NCI-H524 (cell line): ENCODE measurements around the gene SRGAP3.

Experiments used
- DNase-seq, 2 experiments: peaks; one replicate each; lab custom pipeline; 2025; lab: John Stamatoyannopoulos, UW

Gene SRGAP3

DNA sequence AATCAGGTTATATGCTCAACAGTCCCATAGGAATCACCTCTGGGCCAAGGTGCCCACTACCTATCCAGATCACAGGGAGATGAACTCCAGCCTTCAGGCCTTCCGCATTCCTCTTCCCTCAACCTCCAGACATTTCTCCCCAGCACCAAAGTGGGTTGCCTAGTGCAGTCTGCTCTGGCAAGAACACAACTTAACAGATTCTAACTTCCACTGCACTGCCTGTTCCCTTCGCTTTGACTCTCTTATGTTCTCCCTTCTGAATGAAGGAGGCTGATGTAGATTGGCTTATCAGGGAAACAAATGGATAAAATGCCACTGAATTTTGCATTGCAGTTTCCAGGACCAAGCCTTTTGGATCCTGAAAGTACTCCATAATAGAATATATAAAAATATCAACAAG, 106.3 kb downstream of the SRGAP3 start:
- no peak for DNase-seq

DNA sequence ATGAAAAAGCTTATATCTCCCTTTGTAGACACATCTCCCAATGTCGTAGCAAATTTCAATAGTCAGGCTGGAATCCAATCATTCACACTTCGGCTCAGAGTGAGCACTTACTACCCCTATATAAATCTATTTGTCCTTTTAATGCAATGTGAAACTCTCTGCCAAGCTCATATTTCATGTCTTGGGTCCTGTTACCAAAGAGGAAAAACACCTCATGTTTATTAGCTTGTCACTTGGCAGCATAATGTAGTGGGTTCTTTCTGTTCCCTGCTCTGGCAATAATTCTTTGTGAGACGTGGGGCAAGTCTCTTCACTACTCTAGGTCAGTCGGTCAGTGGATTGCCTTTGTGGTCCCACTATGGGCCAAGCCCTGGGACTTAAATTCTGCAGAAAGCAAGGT, 107.1 kb downstream of the SRGAP3 start:
- peak in 1 of 2 experiments; percentile 27 for DNase-seq

DNA sequence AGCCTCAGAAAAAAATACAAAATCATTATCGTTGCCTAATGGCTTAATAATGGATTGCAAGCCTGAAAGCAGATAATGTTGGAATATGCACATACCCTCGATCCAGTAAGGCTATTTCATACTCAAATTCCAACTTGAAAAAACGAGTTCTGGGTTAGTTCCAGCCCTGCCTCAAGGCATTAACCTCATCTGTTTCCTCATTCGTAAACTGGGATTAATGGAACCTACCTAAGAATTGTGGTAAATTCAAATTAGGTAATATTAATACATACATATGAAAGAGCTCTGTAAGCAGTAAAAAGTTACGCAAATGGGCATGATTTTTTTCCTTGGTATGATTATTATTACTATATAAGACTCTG, 107.5 kb downstream of the SRGAP3 start:
- DNase-seq: no peak

DNA sequence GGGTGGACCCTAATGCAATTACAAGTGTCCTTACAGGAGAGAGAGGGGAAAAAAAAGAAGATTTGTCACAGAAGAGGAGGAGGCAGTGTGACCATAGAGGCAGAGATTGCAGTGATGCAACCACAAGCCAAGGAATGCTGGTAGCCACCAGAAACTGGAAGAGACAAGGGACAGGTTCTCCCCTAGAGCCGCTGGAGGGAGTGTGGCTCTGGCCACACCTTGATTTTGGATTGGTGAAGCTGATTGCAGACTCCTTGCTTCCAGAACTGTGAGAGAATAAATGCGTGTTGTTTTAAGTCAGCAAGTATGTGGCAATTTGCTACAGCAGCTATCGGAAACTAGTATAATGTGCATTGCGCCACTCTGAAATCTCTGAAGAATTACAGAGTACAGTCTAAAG, 110.1 kb downstream of the SRGAP3 start:
- DNase-seq: no peak

DNA sequence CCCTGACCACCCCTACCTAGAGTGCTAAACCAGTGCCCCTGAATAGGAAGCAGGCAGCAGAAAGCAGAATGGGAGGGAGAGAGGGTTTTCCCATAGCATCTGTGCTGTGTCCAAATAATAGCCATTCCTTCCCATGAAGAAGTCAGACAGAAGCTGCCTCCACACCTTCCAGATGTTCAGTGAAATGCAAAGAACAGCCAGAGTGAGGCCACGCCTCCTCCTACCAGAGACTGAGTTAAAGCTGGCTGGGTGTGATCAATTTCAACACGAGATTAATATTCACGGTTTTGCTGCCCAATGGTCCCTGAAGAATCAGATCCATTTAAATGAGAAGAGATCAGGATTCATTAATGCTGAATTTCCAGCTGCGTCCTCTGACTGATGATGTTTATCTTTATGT, 111.8 kb downstream of the SRGAP3 start:
- DNase-seq: peak in 1 of 2 experiments; percentile 28

DNA sequence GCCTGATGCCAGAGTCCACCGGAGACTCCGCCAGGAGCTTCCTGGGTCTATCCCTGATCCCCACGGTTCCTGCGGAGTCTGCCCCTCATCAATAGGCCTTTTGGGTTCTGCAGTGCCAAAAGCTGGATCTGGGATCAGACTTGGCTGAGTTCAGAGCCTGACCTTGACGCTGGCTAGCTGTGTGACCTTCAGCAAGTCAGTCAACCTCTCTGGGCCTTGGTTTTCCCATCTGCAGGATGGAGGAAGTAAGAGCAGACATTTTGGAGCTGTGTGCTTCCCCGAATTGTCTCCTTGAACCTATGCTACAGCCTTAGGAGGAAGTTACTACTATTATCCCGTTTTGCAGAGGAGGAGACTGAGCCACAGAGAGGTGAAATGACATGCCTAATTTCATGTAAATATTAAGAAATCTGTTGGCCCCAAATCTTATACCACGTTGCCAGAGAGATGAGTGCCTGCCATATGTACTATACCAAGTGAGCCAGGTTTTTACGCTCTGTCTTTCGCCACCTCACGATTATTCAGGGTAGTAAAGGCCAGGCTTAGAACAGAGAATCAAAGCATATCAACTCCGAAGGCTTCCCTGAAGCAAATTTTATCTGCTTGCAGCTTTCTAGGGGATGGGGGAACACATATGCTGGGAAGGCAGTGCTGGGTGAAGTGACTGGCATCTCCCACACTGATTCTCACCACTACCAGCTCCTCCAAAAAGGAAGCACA, 112.5 kb downstream of the SRGAP3 start:
- DNase-seq: no peak

DNA sequence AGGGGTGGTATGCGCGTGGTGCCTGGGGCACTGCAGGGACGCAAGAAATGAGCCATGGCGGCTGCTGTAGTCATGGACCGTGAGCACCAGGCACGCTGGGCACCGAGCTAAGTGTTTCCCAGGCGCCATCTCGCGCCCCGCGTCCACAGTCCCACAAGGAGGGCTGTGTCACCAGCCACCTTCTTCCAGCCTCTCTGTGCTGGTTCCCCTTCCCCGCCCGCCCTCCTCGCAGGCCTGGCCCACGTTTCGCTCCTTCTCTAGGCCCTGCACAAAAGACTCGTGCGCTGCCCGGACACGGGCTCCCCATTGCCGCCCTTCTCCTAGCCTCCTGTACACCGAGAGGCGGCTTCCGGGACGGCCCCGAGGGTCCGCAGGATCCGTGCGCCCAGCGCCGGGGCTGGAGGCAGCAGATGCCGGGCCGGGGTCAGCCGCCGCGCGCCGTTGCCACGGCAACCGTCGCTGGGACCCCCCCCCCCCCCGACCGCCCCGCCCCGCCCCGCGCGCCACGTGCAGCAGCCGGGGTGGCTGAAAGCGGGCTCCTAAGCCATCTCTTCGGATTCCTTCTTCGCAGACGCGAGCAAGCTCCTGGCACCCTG, 113.4 kb downstream of the SRGAP3 start:
- DNase-seq: no peak

DNA sequence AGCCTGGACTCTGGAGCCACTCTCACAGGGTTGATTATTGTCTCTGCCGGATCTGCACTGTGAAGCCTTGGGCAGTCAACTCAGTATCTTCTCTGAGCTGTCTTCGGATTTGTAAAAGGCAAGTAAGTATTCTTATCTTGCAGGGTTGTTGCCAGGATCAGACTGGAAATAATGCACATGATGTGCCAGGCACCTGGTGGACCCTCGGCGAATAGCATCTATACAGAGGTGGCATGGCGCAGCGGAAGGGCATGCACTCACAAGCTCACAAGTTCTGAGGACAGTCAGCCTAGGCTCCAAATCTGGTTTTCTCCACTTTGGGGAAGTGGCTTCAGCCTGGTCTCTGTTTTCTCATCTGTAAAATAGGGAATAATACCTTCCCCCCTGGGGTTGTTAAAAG, 113.9 kb downstream of the SRGAP3 start:
- DNase-seq: no peak

DNA sequence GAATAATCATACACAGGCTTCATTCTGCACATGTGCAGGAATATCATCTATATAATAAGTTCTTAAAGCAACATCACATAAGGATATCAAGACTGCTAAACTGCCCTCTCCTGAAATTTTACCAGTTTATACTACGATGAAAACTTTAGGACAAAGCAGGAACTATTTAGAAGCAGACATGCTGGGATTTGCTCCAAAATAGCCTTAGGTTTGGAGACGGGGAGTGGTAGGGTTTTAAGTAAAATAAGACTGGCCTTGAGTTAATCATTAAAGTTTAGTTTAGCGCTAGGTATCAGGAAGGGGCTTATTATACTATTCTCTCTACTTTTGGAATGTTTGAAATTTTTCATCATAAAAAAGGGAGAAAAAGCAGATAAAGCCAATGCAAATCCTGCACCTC, 115.8 kb downstream of the SRGAP3 start:
- no peak for DNase-seq

DNA sequence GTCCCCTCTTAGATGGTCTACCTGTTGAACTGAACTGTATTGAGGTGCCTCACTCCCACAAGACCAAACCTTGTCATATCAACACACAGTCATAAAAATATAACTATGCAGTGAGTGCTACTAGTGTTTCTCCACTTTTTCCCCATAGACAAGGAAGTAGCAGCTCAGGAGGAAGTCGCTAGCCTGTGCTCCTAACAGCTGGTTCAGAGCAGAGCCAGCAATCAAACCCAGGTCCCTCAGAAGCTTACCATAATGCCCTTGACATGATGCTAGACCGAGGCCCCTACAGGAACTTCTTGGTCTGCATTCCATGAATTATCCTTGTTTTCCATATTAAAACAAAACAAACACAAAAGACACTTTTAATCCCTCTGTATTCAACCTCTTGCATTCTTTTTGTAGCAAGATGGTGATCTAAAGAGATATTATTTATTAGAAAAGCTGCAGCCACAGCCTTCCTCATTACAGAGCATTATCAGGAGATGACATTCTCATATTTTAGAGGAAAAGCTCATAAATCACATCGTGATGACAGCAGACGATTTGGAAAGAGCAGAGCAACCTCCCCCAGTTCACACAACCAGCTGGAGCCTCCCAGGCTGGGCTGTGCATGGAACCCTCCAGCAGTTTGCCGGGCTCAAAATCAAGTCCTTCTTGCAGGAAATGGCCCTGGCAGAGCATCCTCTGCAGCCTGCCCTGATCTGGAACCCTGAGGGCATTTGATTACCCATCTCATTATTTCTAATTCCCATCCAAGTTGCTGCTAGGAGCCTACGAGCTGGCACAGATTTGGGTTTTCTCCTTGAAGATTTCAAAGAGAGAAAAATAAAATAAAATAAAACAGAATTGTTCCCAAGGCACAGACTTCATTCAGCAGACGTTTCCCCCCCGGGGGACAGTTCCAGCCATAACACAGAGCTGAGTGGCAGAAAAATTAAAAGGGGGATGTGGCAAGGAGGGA, 118.8 kb downstream of the SRGAP3 start:
- no peak for DNase-seq

DNA sequence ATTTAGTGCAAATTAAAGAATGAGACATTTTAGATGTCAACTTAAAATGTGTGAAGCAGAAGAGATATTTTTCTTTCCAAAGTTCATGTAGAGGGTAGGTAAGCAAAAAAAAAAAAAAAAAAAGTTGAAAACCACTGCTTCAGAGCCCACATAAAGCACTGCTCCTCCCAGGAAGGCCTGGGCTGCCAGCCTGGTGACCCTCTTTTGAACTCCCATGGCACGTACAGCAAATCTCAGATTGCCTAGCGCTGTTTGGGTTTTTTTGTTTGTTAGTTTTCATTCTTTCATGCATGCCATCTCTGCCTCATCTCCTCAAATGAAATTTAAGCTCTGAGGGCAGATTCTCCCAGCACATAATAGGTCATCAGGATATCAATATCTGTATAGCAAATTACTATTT, 120.1 kb downstream of the SRGAP3 start:
- DNase-seq: no peak

DNA sequence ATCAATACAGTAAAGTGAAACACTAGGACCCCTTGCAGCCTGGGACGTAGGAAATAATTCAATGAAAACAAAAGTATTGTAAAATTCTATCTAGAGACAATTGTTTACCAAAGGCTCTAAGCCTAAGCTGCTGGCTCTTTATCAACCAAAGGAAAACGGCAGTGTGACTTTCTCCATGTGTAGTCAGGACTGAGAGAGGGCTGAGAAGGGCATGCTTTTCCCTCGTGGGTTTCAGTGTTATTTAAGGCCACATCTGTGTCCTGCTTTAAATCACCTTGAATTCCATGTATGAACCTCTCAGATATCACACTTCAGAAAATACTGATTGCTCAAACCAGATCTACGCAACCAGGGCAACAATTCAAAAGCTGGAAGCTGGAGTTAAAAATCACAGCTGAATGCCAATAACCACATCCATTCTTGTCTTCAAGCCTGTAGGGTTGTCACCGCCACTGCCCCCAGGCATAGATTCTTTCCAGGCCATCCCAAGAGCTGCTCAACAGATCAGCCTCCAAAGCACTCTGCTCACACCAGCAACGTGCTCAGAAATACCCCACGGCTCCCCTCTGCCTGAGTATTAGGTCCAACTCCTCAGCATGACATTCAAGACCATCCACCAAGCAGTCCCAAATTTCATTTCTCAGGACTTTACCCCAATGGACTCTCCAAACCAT, 124.0 kb downstream of the SRGAP3 start:
- no peak for DNase-seq

DNA sequence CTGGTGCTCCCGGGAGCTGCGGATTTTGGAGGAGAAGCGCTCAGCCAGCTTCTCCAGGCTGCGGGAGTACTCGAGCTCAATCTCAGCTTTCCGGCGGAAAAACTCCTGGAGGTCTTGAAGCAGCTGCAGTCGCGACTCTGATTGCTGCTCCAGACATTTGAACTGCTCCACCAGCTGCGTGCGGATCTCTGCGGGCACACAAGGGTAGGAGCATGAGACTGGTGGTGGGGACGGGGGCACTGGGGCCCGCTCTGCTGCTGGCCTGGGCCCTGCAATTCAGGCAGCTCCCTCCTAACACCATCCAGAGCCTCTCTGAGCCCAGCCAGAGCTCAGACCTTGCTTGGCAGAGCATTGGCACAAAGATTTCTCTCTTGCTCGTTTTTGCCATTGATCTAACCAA, 124.7 kb downstream of the SRGAP3 start:
- DNase-seq: no peak

DNA sequence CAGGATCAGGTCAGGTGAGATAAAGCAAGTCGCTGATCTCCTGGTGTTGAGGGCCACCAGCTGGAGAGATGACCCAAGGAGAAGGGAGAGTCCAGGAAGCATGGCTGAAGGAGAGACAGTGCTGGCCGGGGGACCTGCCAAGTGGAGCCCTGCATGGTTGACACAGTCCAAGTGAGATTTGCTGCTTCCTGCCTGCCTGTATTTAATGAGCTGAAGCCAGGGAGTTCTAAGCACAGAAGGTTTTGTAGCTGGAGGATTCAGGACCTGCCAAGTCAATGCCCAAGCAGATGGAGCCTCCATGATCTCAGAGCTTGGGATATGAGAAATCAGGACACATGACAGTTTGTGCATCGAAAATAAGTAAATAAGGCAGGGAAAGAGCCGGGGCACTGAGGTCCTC, 125.6 kb downstream of the SRGAP3 start:
- DNase-seq: no peak

DNA sequence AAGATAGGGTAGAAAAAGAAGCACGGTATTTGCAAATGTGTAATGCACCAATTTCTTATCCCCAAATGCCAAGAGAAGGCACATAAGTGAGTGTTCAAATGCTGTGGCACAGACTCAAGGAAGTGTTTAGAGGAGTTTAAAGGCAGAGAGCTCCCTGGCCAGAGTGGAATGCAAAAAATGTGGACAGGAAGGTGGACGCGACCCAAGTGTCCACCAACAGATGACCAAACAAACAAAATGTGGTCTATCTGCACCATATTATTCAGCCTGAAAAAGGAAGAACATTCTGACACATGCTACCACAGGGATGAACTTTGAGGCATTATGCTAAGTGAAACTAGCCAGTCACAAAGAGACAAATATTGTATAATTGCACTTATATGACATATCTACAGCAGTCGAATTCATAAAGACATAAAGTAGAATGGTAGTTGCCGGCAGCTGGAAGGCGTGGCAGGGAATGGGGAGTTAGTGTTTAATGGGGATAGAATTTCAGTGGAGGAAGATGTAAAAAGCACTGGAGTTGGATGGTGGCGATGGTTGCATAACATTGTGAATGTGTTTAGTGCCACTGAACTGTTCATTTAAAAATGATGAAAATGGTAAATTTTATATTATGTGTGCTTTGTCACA, 126.6 kb downstream of the SRGAP3 start:
- no peak for DNase-seq

DNA sequence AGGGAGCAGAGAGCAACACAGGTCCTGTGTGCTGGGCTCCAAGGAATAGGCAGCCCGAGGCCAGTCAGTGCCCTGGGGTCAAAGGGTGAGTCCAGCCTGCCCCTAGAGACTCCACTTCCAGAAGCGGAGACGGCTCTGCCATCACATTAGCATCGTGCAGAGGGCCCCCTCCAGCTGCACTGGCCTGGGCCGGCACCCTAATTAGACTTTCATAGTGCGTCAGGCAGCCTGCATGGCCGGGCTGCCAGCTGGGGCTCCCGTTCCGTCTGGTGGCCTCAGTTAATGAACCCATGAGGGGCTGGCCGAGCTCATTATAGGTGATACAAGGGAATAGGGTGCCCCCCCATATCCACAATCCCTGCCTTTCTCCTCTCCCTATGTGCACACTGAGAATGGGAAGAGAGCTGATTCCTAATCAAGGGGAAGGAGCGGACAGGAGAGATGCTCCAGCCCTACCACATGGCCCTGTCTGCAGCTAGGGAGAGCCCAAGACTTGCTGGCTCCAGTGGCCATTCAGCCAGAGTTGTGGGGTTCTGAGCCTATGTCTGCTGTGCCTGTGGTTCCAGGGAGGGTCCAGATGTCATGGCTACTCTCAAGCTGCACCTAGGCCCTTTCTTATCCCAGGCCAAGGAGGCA, 128.0 kb downstream of the SRGAP3 start:
- no peak for DNase-seq

DNA sequence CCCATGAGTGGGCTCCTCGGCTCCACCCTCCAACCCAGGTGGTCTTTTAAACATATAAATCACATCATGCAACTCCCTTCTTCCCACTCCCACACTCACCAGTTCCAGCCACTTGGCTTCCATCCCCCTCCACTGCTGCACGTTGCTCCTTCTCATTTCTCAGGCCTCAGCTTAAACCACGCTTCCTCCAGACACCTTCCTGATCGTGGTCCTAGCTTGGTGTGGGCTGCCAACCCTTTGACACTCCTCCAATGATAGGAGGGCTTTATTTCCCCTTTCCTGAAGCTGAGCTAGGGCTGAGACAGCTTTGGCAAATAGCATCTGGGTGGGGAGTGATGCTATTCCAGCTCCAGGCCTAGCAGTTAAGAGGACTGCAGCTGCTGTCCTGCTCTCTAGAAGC, 130.1 kb downstream of the SRGAP3 start:
- DNase-seq: no peak

DNA sequence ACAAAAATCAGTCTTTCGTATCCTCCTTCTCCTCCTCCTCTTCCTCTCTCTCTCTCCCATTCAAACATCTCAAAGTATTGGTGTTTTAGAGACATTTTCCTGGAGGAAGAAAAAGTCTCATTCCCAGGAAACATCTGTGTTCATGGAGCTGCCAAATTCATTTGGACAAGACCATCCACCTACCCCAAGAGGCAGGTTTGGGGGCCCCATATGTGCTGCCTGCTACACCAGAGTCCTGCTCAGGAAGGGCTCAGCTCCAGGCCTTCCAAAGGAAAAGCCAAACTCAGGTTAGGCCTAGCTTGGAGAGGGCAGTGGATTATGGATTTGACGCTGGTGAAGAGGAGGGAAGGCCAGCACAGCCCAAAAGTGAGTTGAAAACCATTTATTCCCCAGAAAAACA, 131.2 kb downstream of the SRGAP3 start:
- DNase-seq: no peak

DNA sequence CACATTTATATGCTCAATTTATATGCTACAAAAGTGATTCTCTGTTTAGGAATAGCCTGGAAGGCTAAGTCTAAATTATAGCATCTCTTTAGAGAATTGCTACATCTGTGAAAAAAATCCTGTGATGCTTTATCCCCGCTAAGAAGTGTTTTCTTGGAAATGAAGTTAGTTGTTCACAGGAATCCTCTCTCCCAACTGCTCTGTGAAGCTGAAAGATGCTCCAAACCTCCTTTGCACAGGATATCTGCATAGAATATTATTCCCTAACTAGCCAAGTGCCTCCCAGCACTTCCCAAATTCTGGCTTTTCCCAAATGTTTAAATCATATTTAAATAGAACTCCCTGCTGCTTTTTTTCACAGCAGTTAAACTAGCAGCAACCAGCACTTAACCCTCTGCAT, 132.2 kb downstream of the SRGAP3 start:
- DNase-seq: no peak

DNA sequence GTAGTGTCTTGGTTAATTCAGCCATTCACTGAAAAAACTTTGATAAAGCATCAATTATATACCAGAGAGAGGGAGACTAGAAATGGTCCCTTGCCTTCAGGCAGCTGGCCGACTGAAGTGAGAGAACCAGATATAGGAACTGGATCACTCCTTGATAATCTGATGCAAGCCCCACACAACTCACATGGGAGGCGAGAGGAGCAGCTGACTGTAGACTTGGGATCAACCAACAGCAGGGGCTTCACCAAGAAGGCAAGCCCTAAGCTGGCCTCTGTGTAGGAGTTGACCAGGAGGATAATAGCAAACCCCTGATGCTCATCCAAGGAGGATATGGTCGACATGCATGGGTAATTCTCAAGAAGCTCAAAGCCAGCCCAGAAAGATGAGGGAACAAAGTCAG, 133.1 kb downstream of the SRGAP3 start:
- DNase-seq: no peak

DNA sequence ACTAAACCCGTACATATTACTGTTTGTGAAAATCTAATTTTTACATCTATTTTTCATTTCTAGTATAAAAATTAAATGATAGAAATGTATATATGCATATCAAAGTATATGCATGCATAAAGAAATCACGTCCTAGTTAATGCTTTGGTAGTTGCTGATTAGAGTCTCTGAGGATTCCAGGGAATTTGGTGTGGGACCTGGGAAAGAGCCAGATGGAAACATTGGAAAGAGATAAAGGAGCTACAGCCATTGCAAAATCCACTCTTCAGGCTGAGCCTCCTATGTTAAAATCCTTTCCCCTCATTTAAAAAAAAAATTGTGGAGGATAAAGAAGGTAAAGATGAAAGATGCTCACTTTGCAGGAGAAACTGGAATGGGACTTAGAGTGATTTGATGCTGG, 134.1 kb downstream of the SRGAP3 start:
- no peak for DNase-seq

DNA sequence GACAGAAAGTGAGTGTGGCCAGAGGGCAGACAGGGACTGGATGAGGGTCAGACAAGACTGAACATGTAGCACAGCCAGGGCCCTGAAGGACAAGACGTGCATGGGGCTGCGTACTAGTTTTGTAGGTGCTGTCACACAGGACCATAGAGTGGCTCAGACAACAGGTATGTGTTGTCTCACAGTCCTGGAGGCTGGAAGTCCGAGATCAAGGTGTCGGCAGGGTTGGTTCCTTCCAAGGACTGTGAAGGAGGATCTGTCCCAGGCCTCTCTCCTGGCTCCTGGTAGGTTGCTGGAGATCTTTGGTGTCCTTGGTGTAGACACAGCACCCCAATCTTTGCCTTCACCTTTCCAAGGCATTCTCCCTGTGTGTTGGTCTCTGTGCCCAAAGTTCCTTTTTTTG, 136.4 kb downstream of the SRGAP3 start:
- no peak for DNase-seq
